ENCODE measurements around the gene NDUFA11.

NDUFA11 gene

DNA sequence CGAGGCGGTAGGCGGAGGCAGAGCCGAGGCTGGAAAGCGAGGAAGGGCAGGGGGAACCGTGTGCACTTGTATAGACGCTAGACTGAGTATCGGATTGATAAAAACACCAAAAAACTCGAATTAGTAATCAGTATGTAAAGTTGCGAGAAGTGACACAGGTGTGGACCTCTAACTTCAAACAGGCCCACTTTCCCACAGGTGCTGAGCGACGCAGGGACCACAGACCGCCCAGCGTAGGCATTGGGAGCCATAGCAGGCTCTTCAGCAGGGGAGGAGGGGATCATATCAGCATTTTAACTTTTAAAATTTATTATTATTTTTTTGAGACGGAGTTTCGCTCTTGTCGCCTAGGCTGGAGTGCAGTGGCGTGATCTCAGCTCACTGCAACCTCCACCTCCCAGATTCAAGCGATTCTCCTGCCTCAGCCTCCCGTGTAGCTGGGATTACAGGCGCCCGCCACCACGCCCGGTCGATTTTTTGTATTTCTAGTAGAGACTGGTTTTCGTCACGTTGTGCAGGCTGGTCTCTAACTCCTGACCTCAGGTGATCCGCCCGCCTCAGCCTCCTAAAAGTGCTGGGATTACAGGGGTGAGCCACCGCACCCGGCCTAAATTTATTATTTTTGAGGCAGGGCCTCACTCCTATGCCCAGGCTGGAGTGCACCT is 1.7 kb upstream of the NDUFA11 start:
- Histone ChIP-seq H3K4me3 (ENCODE audit: low read depth, low read length) (peak overlapping the region; percentile 84), H3K27ac (ENCODE audit: extremely low read depth, low read depth, low read length) (no peak overlapping the region; the same call in 1 of the 2 replicates), H3K9me3 (ENCODE audit: control insufficient read depth, insufficient read depth, low read depth, low read length) (no peaks in the 10 kb centered on the region), H3K36me3 (ENCODE audit: control insufficient read depth in 2 of 2, insufficient read depth in 1 of 2, low read length in 2 of 2) (peaks cover 4 to 22% of the 10 kb centered on the region in 2 experiments; a peak in 2 of 3 replicates), H3K4me1 (ENCODE audit: control insufficient read depth, insufficient read depth, low read length) (no peaks in the 10 kb centered on the region)
- CTCF ChIA-PET = interaction anchor here (0.7 to 6.5 kb wide), 3 partner anchors 12 to 101 kb away, joined by 5 to 56 read pairs (median 6); partner anchors contain the start of gene NRTN
- TF ChIP-seq ZNF629 (tag by site-specific recombination; IDR thresholded peaks at IDR 0.05) = no peak
- no peak for TF ChIP-seq ZBTB8A (tag by site-specific recombination; IDR thresholded peaks at IDR 0.05)
- TF ChIP-seq ZNF16 (tag by site-specific recombination; IDR thresholded peaks at IDR 0.05; ENCODE audit: low read depth) = peak; percentile 64; the same call in 1 of the 2 replicates
- TF ChIP-seq KLF16 (tag by site-specific recombination; IDR thresholded peaks at IDR 0.05) = 0 out of 2 replicates have a peak, but pooled peaks have one; percentile 5
- TF ChIP-seq TSHZ1 (tag by site-specific recombination; IDR thresholded peaks at IDR 0.05; ENCODE audit: borderline replicate concordance) = no peak
- no peak for TF ChIP-seq MEIS1 (CRISPR knock-in tag; IDR thresholded peaks at IDR 0.05; ENCODE audit: borderline replicate concordance)
- 0 out of 2 replicates have a peak, but pooled peaks have one; percentile 7 for TF ChIP-seq ZNF10 (tag by site-specific recombination; IDR thresholded peaks at IDR 0.05)
- TF ChIP-seq ZNF488 (tag by site-specific recombination; IDR thresholded peaks at IDR 0.05) = no peak
- POLR2A ChIA-PET = interaction anchor here (1.0 to 1.5 kb wide), 2 partner anchors 185 to 282 kb away, joined by 3 to 4 read pairs; partner anchors contain the start of genes CATSPERD, LONP1, SAFB and SAFB2

GRCh38 chr19:5904352-5905113 is 943 bp upstream of the NDUFA11 start, which contains the start of gene VMAC:
TSS of gene VMAC (plus strand) at chr19:5904872. CDS start at chr19:5904891, 19 bp downstream.
- peak within 1 kb of the TSS; percentile 88 for H3K27ac ChIP-seq (ENCODE audit: extremely low read depth, low read depth, low read length)
- H3K4me1 ChIP-seq (ENCODE audit: control insufficient read depth, insufficient read depth, low read length) = no peaks in the 10 kb centered on the region
- ChIA-PET CTCF (interaction anchor here (0.6 to 6.5 kb wide), 7 partner anchors 11 to 129 kb away, joined by 3 to 56 read pairs (median 4); partner anchors contain the start of gene NRTN), POLR2A (interaction anchor here (0.5 to 3.1 kb wide), 16 partner anchors 12 to 1165 kb away, joined by 3 to 35 read pairs (median 6); partner anchors contain the start of genes CATSPERD, DUS3L, LONP1 and RANBP3)
- H3K9me3 ChIP-seq (ENCODE audit: control insufficient read depth, insufficient read depth, low read depth, low read length) = no peaks in the 10 kb centered on the region
- peak; percentile 49; the same call in 1 of the 2 replicates for TF ChIP-seq ZNF660 (tag by site-specific recombination; IDR thresholded peaks at IDR 0.05)
- peak; percentile 87 for TF ChIP-seq KLF9 (tag by site-specific recombination; IDR thresholded peaks at IDR 0.05; ENCODE audit: low read depth)
- TF ChIP-seq ZSCAN30 (tag by site-specific recombination; IDR thresholded peaks at IDR 0.05) = peak; percentile 59; the same call in 1 of the 2 replicates
- TF ChIP-seq KLF10 (tag by site-specific recombination; IDR thresholded peaks at IDR 0.05) = peak; percentile 91
- TF ChIP-seq ZSCAN23 (tag by site-specific recombination; IDR thresholded peaks at IDR 0.05) = no peak
- TF ChIP-seq PBX3 (CRISPR knock-in tag; IDR thresholded peaks at IDR 0.05) = peak; percentile 46; the same call in 1 of the 2 replicates
- no peak for TF ChIP-seq ZNF423 (tag by site-specific recombination; IDR thresholded peaks at IDR 0.05)
- TF ChIP-seq BCL11A (tag by site-specific recombination; IDR thresholded peaks at IDR 0.05; ENCODE audit: low read depth) = no peak
- TF ChIP-seq ZNF561 (tag by site-specific recombination; IDR thresholded peaks at IDR 0.05; ENCODE audit: borderline replicate concordance) = peak; percentile 43; the same call in 1 of the 2 replicates
- peak; percentile 96 for TF ChIP-seq SP2 (tag by site-specific recombination; IDR thresholded peaks at IDR 0.05)
- peak; percentile 82; the same call in 1 of the 2 replicates for TF ChIP-seq SCRT1 (tag by site-specific recombination; IDR thresholded peaks at IDR 0.05; ENCODE audit: borderline replicate concordance)
- TF ChIP-seq, protein P1, sequence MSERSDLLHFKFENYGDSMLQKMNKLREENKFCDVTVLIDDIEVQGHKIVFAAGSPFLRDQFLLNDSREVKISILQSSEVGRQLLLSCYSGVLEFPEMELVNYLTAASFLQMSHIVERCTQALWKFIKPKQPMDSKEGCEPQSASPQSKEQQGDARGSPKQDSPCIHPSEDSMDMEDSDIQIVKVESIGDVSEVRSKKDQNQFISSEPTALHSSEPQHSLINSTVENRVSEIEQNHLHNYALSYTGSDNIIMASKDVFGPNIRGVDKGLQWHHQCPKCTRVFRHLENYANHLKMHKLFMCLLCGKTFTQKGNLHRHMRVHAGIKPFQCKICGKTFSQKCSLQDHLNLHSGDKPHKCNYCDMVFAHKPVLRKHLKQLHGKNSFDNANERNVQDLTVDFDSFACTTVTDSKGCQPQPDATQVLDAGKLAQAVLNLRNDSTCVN (tag by site-specific recombination; optimal IDR thresholded peaks at IDR 0.05) = peak; percentile 62
- peak; percentile 14; the same call in 1 of the 2 replicates for TF ChIP-seq GLIS1 (tag by site-specific recombination; IDR thresholded peaks at IDR 0.05)
- peak; percentile 89 for TF ChIP-seq SP3 (tag by site-specific recombination; IDR thresholded peaks at IDR 0.05)
- no peak for TF ChIP-seq ZNF654 (tag by site-specific recombination; IDR thresholded peaks at IDR 0.05; ENCODE audit: low read depth)
- peaks cover 4 to 23% of the 10 kb centered on the region in 2 experiments; a peak in 2 of 3 replicates for H3K36me3 ChIP-seq (ENCODE audit: control insufficient read depth in 2 of 2, insufficient read depth in 1 of 2, low read length in 2 of 2)
- H3K4me3 ChIP-seq (ENCODE audit: low read depth, low read length) = peak within 1 kb of the TSS; percentile 97
